Neural crest cell (in vitro differentiated cells): ENCODE data around the gene LBX1. TPM values are rescaled to one million over a fixed set of nuclear protein-coding genes. Genes with fewer than 3 reads are reported as not detected.
A peak's percentile ranks its signal among the peaks of the same experiment; 100 is the strongest.

Experiments used
- DNase-seq: peaks from one replicate; pipeline ENCODE4 v3.0.0; 2021; ENCODE audit warnings: low read depth, mixed read lengths, low spot score
- H3K27ac Mint-ChIP-seq: one replicate; pipeline ENCODE4 v1.8.0; 2021; ENCODE audit warnings: mild to moderate bottlenecking, mixed read lengths; ENCODE audit not compliant: unreplicated experiment
- H3K27me3 Mint-ChIP-seq: 2 replicates; pipeline ENCODE4 v1.8.0; 2021; ENCODE audit warnings: low read depth, mild to moderate bottlenecking, mixed read lengths
- H3K36me3 Mint-ChIP-seq: 2 replicates; pipeline ENCODE4 v1.8.0; 2021; ENCODE audit warnings: low read depth, mild to moderate bottlenecking, mixed read lengths
- H3K4me1 Mint-ChIP-seq: 2 replicates; pipeline ENCODE4 v1.8.0; 2021; ENCODE audit warnings: mixed read lengths
- H3K4me3 Mint-ChIP-seq: one replicate; pipeline ENCODE4 v1.8.0; 2021; ENCODE audit warnings: mild to moderate bottlenecking, mixed read lengths
- H3K9me3 Mint-ChIP-seq: 2 replicates; pipeline ENCODE4 v1.8.0; 2021; ENCODE audit warnings: mixed read lengths
- total RNA-seq: library from RNA; stranded (reverse); gene quantifications from 2 replicates; pipeline ENCODE4 v1.2.1, GENCODE V29; 2021
- TF ChIP-seq, protein P1 (sequence below): fragments of 200-600 bp; sonication (generic); conservative IDR thresholded peaks from 2 replicates; pipeline ENCODE4 v1.5.0; 2021; ENCODE audit warnings: antibody characterized with exemption, mild to moderate bottlenecking

The LBX1 gene
- total RNA-seq, 1 donor from 2014 or later: 1.1 TPM

- H3K27ac Mint-ChIP-seq: no peak overlapping the region
- H3K9me3 Mint-ChIP-seq: no peaks in the 10 kb centered on the region
- no peak for DNase-seq
- H3K27me3 Mint-ChIP-seq: peaks cover 99% of the 10 kb centered on the region
- H3K4me3 Mint-ChIP-seq: peak overlapping the region; percentile 19
- H3K36me3 Mint-ChIP-seq: no peaks in the 10 kb centered on the region
- peaks cover 8% of the 10 kb centered on the region for H3K4me1 Mint-ChIP-seq
- TF ChIP-seq, protein P1, sequence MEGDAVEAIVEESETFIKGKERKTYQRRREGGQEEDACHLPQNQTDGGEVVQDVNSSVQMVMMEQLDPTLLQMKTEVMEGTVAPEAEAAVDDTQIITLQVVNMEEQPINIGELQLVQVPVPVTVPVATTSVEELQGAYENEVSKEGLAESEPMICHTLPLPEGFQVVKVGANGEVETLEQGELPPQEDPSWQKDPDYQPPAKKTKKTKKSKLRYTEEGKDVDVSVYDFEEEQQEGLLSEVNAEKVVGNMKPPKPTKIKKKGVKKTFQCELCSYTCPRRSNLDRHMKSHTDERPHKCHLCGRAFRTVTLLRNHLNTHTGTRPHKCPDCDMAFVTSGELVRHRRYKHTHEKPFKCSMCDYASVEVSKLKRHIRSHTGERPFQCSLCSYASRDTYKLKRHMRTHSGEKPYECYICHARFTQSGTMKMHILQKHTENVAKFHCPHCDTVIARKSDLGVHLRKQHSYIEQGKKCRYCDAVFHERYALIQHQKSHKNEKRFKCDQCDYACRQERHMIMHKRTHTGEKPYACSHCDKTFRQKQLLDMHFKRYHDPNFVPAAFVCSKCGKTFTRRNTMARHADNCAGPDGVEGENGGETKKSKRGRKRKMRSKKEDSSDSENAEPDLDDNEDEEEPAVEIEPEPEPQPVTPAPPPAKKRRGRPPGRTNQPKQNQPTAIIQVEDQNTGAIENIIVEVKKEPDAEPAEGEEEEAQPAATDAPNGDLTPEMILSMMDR: no peak
Measured at GRCh38 chr10:101236376-101237080, 7.3 kb upstream of the LBX1 start.

DNA sequence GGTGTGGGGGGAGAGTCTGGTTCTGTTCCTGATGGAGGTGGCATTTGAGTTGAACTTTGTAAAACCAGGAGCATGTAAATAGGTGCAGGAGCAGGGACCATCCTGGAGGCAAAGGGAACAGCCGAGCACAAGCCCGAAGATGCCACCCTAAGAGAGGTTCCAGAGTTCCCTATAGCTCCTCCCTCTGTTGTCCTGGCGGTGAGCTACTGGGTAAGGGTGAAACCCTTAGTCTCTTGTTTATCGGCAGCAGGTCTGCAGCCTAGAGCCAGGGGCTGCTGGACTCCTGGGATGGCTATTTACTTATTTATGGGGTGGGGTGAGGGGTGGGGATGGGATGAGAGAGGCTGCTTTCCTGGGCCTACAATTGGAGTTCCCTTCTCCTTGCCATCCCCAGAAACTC, 6.5 kb upstream of the LBX1 start:
- DNase-seq: no peak
- peaks cover 2% of the 10 kb centered on the region for H3K36me3 Mint-ChIP-seq
- no peak overlapping the region for H3K27ac Mint-ChIP-seq
- TF ChIP-seq, protein P1: no peak
- H3K4me1 Mint-ChIP-seq: peaks cover 11% of the 10 kb centered on the region
- peaks cover 99% of the 10 kb centered on the region for H3K27me3 Mint-ChIP-seq
- no peak overlapping the region for H3K4me3 Mint-ChIP-seq
- H3K9me3 Mint-ChIP-seq: no peaks in the 10 kb centered on the region

GRCh38 chr10:101234333-101234732, 5.1 kb upstream of the LBX1 start:
- Mint-ChIP-seq H3K36me3 (peaks cover 2% of the 10 kb centered on the region), H3K27me3 (peaks cover 99% of the 10 kb centered on the region), H3K9me3 (no peaks in the 10 kb centered on the region), H3K4me1 (peaks cover 16% of the 10 kb centered on the region), H3K27ac (no peak overlapping the region), H3K4me3 (no peak overlapping the region)
- no peak for DNase-seq
- TF ChIP-seq, protein P1: no peak

DNA sequence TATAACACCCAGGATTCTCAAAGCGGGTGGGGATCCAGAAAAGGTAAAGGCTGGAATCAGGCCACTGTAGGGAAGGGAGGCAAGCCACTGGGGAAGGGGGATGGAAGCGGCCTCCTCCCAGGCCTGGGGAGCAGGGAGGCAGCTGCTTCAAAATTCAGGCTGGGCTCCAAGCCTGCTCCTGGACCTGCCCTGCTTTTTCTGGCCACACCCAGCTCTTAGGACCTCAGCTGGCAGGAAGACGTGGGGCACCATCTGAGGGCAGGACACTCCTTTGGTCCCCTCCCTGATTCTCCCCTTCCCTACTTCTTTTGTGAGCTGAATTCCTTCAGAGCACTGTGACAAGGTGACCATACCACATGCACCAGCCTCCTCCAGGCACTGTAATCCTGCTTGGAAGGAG, 4.6 kb upstream of the LBX1 start:
- Mint-ChIP-seq H3K36me3 (peaks cover 2% of the 10 kb centered on the region), H3K9me3 (no peaks in the 10 kb centered on the region), H3K27me3 (peaks cover 99% of the 10 kb centered on the region), H3K4me3 (no peak overlapping the region), H3K4me1 (peaks cover 16% of the 10 kb centered on the region), H3K27ac (no peak overlapping the region)
- DNase-seq: no peak
- TF ChIP-seq, protein P1: no peak

- no peak for DNase-seq
- Mint-ChIP-seq H3K27me3 (peaks cover 97% of the 10 kb centered on the region), H3K36me3 (peaks cover 2% of the 10 kb centered on the region), H3K9me3 (no peaks in the 10 kb centered on the region), H3K4me3 (no peak overlapping the region), H3K4me1 (peaks cover 16% of the 10 kb centered on the region), H3K27ac (no peak overlapping the region)
- TF ChIP-seq, protein P1: no peak
Measured at GRCh38 chr10:101233443-101233842, 4.2 kb upstream of the LBX1 start.
